HepG2 (cell line): ENCODE measurements around the gene SYVN1. TPM values are rescaled to one million over a fixed set of nuclear protein-coding genes. Genes with fewer than 3 reads are reported as not detected.

Source experiments
- AGO1 ChIP-seq: fragments of 200-400 bp; formaldehyde crosslinking; IDR thresholded peaks from 2 replicates; pipeline ENCODE4 v1.6.1; 2017; ENCODE audit warnings: mild to moderate bottlenecking, low read depth, low read length, moderate library complexity; ENCODE audit not compliant: poor library complexity, severe bottlenecking
- CREBL2 ChIP-seq: sonication (generic); formaldehyde crosslinking; IDR thresholded peaks from 2 replicates; pipeline ENCODE4 v1.8.1; 2023; ENCODE audit warnings: missing genetic modification reagents, mild to moderate bottlenecking, borderline replicate concordance
- ETV6 ChIP-seq: sonication (generic); formaldehyde crosslinking; conservative IDR thresholded peaks from 2 replicates; pipeline ENCODE4 v1.4.0; 2020; ENCODE audit warnings: missing genetic modification reagents
- NPAS2 ChIP-seq: sonication (generic); formaldehyde crosslinking; IDR thresholded peaks from 2 replicates; pipeline ENCODE4 v1.8.0; 2022; ENCODE audit warnings: mild to moderate bottlenecking, missing genetic modification reagents, borderline replicate concordance
- NR1H2 ChIP-seq: sonication (generic); formaldehyde crosslinking; IDR thresholded peaks from 2 replicates; pipeline ENCODE4 v1.8.1; 2022; ENCODE audit warnings: low read depth, missing genetic modification reagents, borderline replicate concordance
- NRL ChIP-seq: sonication (generic); formaldehyde crosslinking; IDR thresholded peaks from 2 replicates; pipeline ENCODE4 v1.5.0; 2020; ENCODE audit warnings: missing genetic modification reagents, mild to moderate bottlenecking, moderate library complexity, borderline replicate concordance
- REST ChIP-seq, 2 experiments: IDR thresholded peaks; 2 replicates each; pipeline ENCODE4 v1.6.1; 2011 to 2012; ENCODE audit warnings: low read length in 2 of 2, borderline replicate concordance in 1 of 2, low read depth in 1 of 2, mild to moderate bottlenecking in 1 of 2, moderate library complexity in 1 of 2
- TEAD3 ChIP-seq: optimal IDR thresholded peaks from 2 replicates; pipeline ENCODE3; 2016; ENCODE audit warnings: borderline replicate concordance
- ZBTB33 ChIP-seq: sonication (generic); formaldehyde crosslinking; IDR thresholded peaks from 2 replicates; pipeline ENCODE4 v1.4.0; 2020; ENCODE audit warnings: missing genetic modification reagents
- ZC3H4 ChIP-seq: sonication (generic); formaldehyde crosslinking; IDR thresholded peaks from 2 replicates; pipeline ENCODE4 v1.4.0; 2020; ENCODE audit warnings: missing genetic modification reagents, borderline replicate concordance
- ZNF33B ChIP-seq: sonication (generic); formaldehyde crosslinking; IDR thresholded peaks from 2 replicates; pipeline ENCODE4 v1.5.1; 2020; ENCODE audit warnings: mild to moderate bottlenecking, missing genetic modification reagents
- polyA plus RNA-seq, 8 experiments: library from polyadenylated mRNA; depleted of rRNA in 3 of 8; stranded (reverse) in 7 of 8; unstranded in 1 of 8; fragments of >200 nt; fragmentation: Illumina TruSeq in 4 of 8; extraction: Trizol in 4 of 8; gene quantifications; 2 replicates each; pipeline versions ENCODE4 v1.2.1 to v1.2.3, GENCODE V29; 2011 to 2016; ENCODE audit warnings: low read depth in 4 of 8, missing spikeins in 1 of 8, mixed read lengths in 1 of 8; ENCODE audit not compliant: insufficient read depth in 1 of 8
- total RNA-seq, 5 experiments: library from RNA; depleted of rRNA; stranded (reverse); fragments of >200 nt; fragmentation: Illumina TruSeq; extraction: Trizol; gene quantifications; 2 replicates each; pipeline ENCODE4 v1.2.3, GENCODE V29; 2016; ENCODE audit warnings: low read depth in 1 of 5
- TF ChIP-seq, protein P1 (sequence below): sonication (generic); formaldehyde crosslinking; IDR thresholded peaks from 2 replicates; pipeline ENCODE4 v1.5.0; 2020; ENCODE audit warnings: mild to moderate bottlenecking, missing genetic modification reagents
- TF ChIP-seq, protein P2 (sequence below): sonication (generic); formaldehyde crosslinking; IDR thresholded peaks from 2 replicates; pipeline ENCODE4 v1.4.0; 2020; ENCODE audit warnings: missing genetic modification reagents

The SYVN1 gene
- total and polyA plus RNA-seq, 2 of the 13 experiments (the other 11 are each of a cell fraction or from before 2014, with no cell fraction given): 10.3 to 22.5 TPM

DNA sequence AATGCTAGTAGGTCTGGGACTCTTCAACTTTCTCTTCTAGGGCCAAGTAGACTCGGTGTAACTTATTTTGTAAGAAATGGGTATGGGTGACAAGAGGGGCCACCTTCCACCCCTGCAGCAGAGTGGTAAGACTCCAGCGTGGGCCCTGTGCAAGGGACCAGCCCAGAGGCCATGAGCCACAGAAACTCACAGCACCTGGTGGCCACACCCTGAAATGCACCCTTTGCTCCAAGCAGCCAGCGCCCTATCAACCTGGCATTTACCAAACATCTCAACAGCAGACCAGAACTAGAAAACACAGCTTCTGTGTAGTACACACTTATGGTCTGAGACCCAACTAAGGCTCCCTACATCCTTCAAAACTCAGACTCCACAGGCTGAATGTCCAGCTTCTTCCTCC lies 56.2 kb downstream of the SYVN1 start (continued):
- no peak for TF ChIP-seq CREBL2
- no peak for TF ChIP-seq NPAS2 (CRISPR knock-in tag)
- no peak for TF ChIP-seq REST (IDR thresholded peaks at IDR 0.05; ENCODE audit: borderline replicate concordance in 1 of 2, low read depth in 1 of 2, low read length in 2 of 2)
- TF ChIP-seq TEAD3 (CRISPR knock-in tag): peak; percentile 26
- no peak for TF ChIP-seq ETV6
- TF ChIP-seq ZBTB33 (CRISPR knock-in tag): peak; percentile 93
- TF ChIP-seq NRL (CRISPR knock-in tag): no peak
- TF ChIP-seq, protein P1, sequence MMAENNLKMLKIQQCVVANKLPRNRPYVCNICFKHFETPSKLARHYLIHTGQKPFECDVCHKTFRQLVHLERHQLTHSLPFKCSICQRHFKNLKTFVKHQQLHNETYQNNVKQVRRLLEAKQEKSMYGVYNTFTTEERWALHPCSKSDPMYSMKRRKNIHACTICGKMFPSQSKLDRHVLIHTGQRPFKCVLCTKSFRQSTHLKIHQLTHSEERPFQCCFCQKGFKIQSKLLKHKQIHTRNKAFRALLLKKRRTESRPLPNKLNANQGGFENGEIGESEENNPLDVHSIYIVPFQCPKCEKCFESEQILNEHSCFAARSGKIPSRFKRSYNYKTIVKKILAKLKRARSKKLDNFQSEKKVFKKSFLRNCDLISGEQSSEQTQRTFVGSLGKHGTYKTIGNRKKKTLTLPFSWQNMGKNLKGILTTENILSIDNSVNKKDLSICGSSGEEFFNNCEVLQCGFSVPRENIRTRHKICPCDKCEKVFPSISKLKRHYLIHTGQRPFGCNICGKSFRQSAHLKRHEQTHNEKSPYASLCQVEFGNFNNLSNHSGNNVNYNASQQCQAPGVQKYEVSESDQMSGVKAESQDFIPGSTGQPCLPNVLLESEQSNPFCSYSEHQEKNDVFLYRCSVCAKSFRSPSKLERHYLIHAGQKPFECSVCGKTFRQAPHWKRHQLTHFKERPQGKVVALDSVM: no peak
- TF ChIP-seq, protein P2, sequence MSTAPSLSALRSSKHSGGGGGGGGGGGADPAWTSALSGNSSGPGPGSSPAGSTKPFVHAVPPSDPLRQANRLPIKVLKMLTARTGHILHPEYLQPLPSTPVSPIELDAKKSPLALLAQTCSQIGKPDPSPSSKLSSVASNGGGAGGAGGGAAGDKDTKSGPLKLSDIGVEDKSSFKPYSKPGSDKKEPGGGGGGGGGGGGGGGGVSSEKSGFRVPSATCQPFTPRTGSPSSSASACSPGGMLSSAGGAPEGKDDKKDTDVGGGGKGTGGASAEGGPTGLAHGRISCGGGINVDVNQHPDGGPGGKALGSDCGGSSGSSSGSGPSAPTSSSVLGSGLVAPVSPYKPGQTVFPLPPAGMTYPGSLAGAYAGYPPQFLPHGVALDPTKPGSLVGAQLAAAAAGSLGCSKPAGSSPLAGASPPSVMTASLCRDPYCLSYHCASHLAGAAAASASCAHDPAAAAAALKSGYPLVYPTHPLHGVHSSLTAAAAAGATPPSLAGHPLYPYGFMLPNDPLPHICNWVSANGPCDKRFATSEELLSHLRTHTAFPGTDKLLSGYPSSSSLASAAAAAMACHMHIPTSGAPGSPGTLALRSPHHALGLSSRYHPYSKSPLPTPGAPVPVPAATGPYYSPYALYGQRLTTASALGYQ: no peak
- no peak for TF ChIP-seq NR1H2 (CRISPR knock-in tag)
- no peak for TF ChIP-seq AGO1
- no peak for TF ChIP-seq ZNF33B (CRISPR knock-in tag)
- no peak for TF ChIP-seq ZC3H4 (CRISPR knock-in tag)
